A673 (cell line): Measurements from ENCODE around the gene NEGR1. TPM values are rescaled to one million over a fixed set of nuclear protein-coding genes. Genes with fewer than 3 reads are reported as not detected.

Source experiments
- BruUV-seq: library from RNA; stranded (reverse); fragments of 400-500 nt; replicated peaks from 2 replicates; lab custom pipeline; 2021; lab: Mats Ljungman, UMichigan
- CTCF ChIA-PET: fragments of 300-600 bp; sonication (Branson Sonifier 250); formaldehyde crosslinking; loops from one replicate; lab custom pipeline; 2022; ENCODE audit warnings: antibody characterized with exemption; lab: Charles Lee
- POLR2A ChIA-PET: fragments of 300-600 bp; sonication (Branson Sonifier 250); formaldehyde crosslinking; loops from one replicate; lab custom pipeline; 2022; ENCODE audit warnings: antibody characterized with exemption; ENCODE audit not compliant: low non-redundant PET; lab: Charles Lee
- DNase-seq: peaks from one replicate; pipeline ENCODE4 v3.0.0-alpha.2; 2015; ENCODE audit warnings: low spot score
- H3K27ac ChIP-seq: fragments of 200-600 bp; sonication (generic); 2 replicates; pipeline ENCODE4 v1.5.1; 2016; ENCODE audit warnings: mixed run types, low read depth, mild to moderate bottlenecking, mixed read lengths, antibody characterized with exemption, low read length; ENCODE audit not compliant: poor library complexity, severe bottlenecking
- H3K27me3 ChIP-seq: fragments of 200-600 bp; sonication (generic); replicated peaks from 2 replicates; pipeline ENCODE4 v1.6.1; 2017; ENCODE audit warnings: mixed run types, low read depth, mild to moderate bottlenecking, mixed read lengths, antibody characterized with exemption, low read length; ENCODE audit not compliant: insufficient read depth, poor library complexity
- H3K36me3 ChIP-seq: fragments of 200-600 bp; sonication (generic); 2 replicates; pipeline ENCODE4 v1.6.1; 2016; ENCODE audit warnings: mixed run types, mild to moderate bottlenecking, mixed read lengths, antibody characterized with exemption, low read length; ENCODE audit not compliant: insufficient read depth, poor library complexity, severe bottlenecking
- H3K4me1 ChIP-seq: fragments of 200-600 bp; sonication (generic); 2 replicates; pipeline ENCODE4 v1.6.1; 2017; ENCODE audit warnings: mixed run types, mild to moderate bottlenecking, mixed read lengths, antibody characterized with exemption, low read length; ENCODE audit not compliant: insufficient read depth, poor library complexity, severe bottlenecking
- H3K4me3 ChIP-seq: fragments of 200-600 bp; sonication (generic); 2 replicates; pipeline ENCODE4 v1.5.1; 2016; ENCODE audit warnings: low read depth, mixed run types, mild to moderate bottlenecking, mixed read lengths, low read length; ENCODE audit not compliant: poor library complexity, severe bottlenecking
- H3K9me3 ChIP-seq: fragments of 200-600 bp; sonication (generic); 2 replicates; pipeline ENCODE4 v1.6.1; 2016; ENCODE audit warnings: mixed run types, low read depth, mild to moderate bottlenecking, mixed read lengths, antibody characterized with exemption, low read length; ENCODE audit not compliant: poor library complexity, severe bottlenecking
- EZH2 ChIP-seq: fragments of 200-600 bp; sonication (generic); IDR thresholded peaks from 2 replicates; pipeline ENCODE4 v1.6.1; 2017; ENCODE audit warnings: borderline replicate concordance, low read depth, mild to moderate bottlenecking, mixed read lengths, antibody characterized with exemption, low read length; ENCODE audit not compliant: poor library complexity, severe bottlenecking
- intact Hi-C: fragments of 100-400 bp; cut with micrococcal nuclease; formaldehyde crosslinking; loops from one replicate; pipeline ENCODE4 v1.10.0; 2022; ENCODE audit not compliant: unreplicated experiment
- total RNA-seq: library from RNA; stranded (reverse); gene quantifications from 2 replicates; pipeline ENCODE4 v1.2.3, GENCODE V29; 2021
- TF ChIP-seq, protein P1 (sequence below): fragments of 300-800, 200-600 bp; sonication (generic); conservative IDR thresholded peaks from 2 replicates; pipeline ENCODE4 v1.5.1; 2017; ENCODE audit warnings: low read depth, mild to moderate bottlenecking, antibody characterized with exemption, low read length, moderate library complexity, mixed read lengths

NEGR1 gene
- total RNA-seq, 1 experiment from 2014 or later: 7.6 TPM

DNA sequence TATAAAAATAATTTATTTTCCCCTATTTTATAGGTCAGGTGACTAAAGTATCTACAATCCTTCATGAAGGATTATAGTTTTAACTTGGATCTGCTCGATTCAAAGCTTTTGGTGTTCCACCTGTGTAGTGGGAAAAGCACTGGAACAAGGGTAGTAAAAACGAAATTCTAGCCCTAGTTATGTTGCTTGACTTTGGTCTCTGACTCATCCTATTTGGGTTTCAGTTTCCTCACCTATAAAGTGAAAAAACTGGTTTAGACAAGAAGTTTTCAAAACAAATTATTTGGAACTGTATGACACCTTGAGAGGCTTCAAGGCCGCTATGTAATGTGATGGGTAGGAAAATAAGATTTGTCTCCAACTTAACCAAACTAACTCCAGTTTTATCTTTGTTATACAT is 696.3 kb downstream of the NEGR1 start:
- POLR2A ChIA-PET: no interaction called here
- CTCF ChIA-PET: no interaction called here
- H3K27me3 ChIP-seq: no peaks in the 10 kb centered on the region
- no TSS peak for BruUV-seq
- H3K27ac ChIP-seq: no peak overlapping the region
- peaks cover 22% of the 10 kb centered on the region for H3K4me1 ChIP-seq
- no peaks in the 10 kb centered on the region for H3K9me3 ChIP-seq
- H3K36me3 ChIP-seq: no peaks in the 10 kb centered on the region
- TF ChIP-seq, protein P1, sequence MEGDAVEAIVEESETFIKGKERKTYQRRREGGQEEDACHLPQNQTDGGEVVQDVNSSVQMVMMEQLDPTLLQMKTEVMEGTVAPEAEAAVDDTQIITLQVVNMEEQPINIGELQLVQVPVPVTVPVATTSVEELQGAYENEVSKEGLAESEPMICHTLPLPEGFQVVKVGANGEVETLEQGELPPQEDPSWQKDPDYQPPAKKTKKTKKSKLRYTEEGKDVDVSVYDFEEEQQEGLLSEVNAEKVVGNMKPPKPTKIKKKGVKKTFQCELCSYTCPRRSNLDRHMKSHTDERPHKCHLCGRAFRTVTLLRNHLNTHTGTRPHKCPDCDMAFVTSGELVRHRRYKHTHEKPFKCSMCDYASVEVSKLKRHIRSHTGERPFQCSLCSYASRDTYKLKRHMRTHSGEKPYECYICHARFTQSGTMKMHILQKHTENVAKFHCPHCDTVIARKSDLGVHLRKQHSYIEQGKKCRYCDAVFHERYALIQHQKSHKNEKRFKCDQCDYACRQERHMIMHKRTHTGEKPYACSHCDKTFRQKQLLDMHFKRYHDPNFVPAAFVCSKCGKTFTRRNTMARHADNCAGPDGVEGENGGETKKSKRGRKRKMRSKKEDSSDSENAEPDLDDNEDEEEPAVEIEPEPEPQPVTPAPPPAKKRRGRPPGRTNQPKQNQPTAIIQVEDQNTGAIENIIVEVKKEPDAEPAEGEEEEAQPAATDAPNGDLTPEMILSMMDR: no peak
- no peak for TF ChIP-seq EZH2
- intact Hi-C loops: loop anchor here (5.0 to 10.0 kb wide), 2 partner anchors 601 to 1269 kb away; no protein-coding TSS in a partner anchor
- H3K4me3 ChIP-seq: no peak overlapping the region
- no peak for DNase-seq

DNA sequence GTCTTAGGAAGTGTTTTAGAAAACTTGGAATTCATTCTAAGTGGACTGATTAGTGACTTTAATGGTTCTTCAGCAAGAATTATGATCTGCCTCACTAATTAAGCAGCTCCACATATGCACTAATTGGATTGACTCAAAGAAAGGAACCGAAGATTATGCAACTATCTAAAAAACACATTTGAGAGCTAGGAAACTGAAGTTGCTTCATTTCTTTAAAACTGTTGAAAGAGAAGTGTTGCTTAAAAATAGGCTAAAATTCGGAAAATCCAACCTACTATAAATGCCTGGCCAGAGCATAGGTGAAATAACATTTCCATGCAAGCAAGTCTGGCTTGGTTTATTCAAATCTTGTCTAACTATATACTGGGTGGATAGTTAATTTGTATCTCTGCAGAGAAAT is 698.6 kb downstream of the NEGR1 start:
- Histone ChIP-seq H3K27me3 (no peaks in the 10 kb centered on the region), H3K4me3 (no peak overlapping the region), H3K4me1 (peaks cover 22% of the 10 kb centered on the region), H3K36me3 (no peaks in the 10 kb centered on the region), H3K27ac (no peak overlapping the region), H3K9me3 (no peaks in the 10 kb centered on the region)
- ChIA-PET POLR2A (no interaction called here), CTCF (no interaction called here)
- no TSS peak for BruUV-seq
- peak; percentile 14 for DNase-seq
- no peak for TF ChIP-seq EZH2
- TF ChIP-seq, protein P1: no peak
- intact Hi-C loops: loop anchor here (2.0 to 10.0 kb wide), 2 partner anchors 387 to 1271 kb away; no protein-coding TSS in a partner anchor

DNA sequence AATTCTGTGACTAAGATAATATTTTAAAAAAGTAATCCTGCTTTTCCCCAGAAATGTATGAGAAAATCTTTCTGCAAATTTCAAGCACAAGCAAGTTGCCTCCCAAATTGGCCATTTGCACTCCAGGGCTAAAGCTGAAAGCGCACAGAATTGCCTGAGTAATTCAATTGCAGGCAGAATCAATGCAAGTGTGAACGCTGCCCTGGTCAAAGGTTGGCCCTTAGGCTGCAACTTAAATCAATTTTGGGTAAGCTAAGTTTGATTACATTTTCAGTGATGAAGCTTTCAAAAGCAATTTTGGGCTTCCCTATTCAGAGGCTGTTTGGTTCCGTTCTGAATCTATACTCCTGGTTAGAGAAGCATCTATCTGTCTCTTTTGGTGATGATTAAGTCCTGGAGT is 699.7 kb downstream of the NEGR1 start:
- POLR2A ChIA-PET: no interaction called here
- no peak for TF ChIP-seq EZH2
- TF ChIP-seq, protein P1: no peak

More for the DNA sequence above, 699.7 kb downstream of the NEGR1 start:
- peaks cover 22% of the 10 kb centered on the region for H3K4me1 ChIP-seq
- DNase-seq: no peak
- H3K9me3 ChIP-seq: no peaks in the 10 kb centered on the region
- no peaks in the 10 kb centered on the region for H3K27me3 ChIP-seq
- no peaks in the 10 kb centered on the region for H3K36me3 ChIP-seq
- intact Hi-C loops: loop anchor here (10.0 kb wide), 1 partner anchor 1272 kb away; no protein-coding TSS in a partner anchor
- BruUV-seq: no TSS peak
- CTCF ChIA-PET: no interaction called here
- no peak overlapping the region for H3K4me3 ChIP-seq
- H3K27ac ChIP-seq: no peak overlapping the region
